Lower leg skin (tissue), 3 donors: ENCODE measurements around the gene PTPRO.

Experiments
- CTCF ChIP-seq, 3 donors: fragments of 450-650 bp; IDR thresholded peaks; one replicate each; pipeline ENCODE4 v1.5.1; 2016; ENCODE audit warnings: antibody characterized with exemption in 3 of 3, mild to moderate bottlenecking in 3 of 3, moderate library complexity in 2 of 3
- POLR2A ChIP-seq, 2 donors: fragments of 450-650 bp; IDR thresholded peaks; one replicate each; pipeline ENCODE4 v1.6.1; 2016 to 2017; ENCODE audit warnings: antibody characterized with exemption in 2 of 2, mild to moderate bottlenecking in 1 of 2, moderate library complexity in 1 of 2

GRCh38 chr12:15495746-15496145 lies 173.4 kb downstream of the PTPRO start:
- no peak for TF ChIP-seq CTCF (IDR thresholded peaks at IDR 0.05)
- no peak for TF ChIP-seq POLR2A (IDR thresholded peaks at IDR 0.05)
